Embryonic facial prominence (tissue), 1 donor: ENCODE data around the gene DDX50.
A peak's percentile ranks its signal among the peaks of the same experiment; 100 is the strongest.

Experiments used
- DNase-seq: peaks from one replicate; pipeline ENCODE4 v3.0.0-alpha.2; 2016; ENCODE audit errors: extremely low spot score

The DDX50 gene

DNA sequence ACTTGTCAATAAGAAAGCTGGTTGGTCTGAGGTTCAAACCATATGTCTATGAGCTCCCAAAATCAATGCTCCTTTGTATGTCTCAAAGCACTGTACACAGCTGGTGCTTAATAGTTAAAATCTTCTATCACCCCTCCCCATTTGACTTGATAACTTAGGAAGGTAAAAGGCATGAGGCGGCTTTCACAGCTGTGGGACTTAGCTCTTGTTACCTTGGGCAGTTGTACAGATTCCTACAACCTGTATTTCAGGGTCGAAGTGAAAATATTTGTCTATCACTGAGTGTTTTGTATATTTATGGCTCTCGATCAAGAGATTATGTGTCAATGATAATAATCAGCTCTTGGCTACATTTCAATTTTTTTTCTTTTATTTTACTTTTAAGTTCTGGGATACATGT is 86.5 kb downstream of the DDX50 start:
- DNase-seq: no peak

DNA sequence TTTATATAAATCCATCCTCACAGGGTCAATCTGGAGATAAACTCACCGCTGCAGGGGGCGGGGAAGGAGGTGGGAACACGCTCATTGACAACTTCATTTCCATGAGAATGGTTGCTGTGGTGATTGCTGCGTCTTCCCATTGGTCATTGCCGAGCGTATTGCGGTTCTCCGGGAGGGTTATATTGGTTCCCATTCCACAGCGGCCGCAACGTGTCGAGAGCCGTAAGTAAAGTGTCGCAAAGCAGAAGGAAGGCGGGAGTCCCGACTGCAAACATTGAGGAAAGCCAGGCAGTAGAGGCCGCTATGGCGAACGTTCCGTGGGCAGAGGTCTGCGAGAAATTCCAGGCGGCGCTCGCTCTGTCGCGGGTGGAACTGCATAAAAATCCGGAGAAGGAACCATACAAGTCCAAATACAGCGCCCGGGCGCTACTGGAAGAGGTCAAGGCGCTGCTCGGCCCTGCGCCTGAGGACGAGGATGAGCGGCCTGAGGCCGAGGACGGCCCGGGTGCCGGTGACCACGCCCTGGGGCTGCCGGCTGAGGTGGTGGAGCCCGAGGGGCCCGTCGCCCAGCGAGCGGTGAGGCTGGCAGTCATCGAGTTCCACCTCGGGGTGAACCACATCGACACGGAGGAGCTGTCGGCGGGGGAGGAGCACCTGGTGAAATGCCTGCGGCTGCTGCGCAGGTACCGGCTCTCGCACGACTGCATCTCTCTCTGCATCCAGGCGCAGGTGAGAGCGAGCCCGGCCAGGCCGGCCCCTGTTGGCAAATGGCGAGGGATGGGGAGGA is 87.6 kb downstream of the DDX50 start, which contains the start of gene KIFBP:
Gene KIFBP (plus strand): TSS at position 274 of the 787 bp plus-strand sequence. CDS start 30 bp downstream, at position 304.
- peak; percentile 97 for DNase-seq

DNA sequence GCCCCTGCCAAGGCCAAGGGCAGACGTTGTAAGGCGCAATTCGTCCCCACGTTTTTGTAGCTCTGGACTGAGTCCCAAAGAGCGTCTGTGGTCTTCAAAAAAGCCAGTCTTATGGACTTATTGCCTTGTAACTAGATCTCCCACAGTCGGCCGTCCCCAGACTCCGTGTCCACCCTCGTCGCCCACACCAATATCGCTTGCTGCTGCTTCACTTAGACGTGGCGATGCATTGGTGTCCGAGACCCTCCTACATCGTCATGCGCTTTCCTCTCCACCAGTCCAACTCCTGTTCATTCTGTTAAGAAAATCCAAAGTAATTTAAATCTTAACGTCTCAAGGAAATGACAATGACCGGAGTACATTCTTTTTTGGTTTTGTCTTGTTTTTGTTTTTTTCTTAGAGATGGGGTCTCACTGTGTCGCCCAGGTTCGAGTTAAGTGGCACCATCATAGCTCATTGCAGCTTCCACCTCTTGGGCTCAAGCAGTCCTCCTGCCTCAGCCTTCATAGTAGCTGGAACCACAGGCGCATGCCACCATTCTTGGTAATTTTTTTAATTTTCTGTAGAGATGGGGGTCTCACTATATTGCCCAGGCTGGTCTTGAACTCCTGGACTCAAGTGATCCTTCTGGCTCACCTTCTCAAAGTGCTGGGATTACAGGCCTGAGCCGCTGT is 88.3 kb downstream of the DDX50 start:
- no peak for DNase-seq

DNA sequence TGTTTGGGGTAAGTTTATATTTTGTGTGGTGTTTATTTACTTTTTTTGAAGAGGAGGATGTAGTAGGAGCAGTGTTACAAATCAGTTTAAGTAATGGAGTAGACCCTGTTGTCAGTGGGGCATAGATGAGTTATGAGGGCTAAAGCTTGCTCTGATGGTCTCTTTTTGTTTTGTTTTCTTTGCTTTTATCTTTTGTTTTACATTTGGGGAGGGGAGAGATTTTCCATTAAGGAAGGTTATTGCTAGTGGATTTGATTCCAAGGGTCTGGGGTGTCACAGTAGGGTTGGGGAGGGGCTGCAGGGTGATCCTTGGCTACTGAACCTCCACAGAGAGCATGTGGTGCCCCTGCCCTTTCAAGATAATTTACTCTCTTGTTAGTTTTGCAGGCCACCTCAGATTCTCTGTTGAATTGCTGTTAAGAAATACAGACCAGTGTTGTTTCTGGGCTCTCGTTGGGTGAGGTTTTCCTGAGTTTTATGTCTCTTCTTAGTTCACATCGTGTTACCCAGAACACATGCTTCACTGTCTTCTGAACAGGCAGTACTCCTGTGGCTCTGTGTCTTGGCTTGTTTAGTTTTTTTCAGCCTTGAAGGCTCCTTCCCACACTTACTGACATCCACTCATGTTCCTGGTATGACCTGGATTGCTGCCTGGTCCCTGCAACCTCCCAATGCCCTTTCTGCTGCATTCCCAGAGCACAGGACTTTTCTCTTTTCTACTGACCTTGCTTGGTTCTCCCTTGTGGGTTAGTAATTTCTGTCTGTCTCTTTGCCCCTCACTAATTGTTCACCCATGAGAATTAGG is 91.7 kb downstream of the DDX50 start:
- DNase-seq: no peak
